GM21381 (cell line): ENCODE data around the gene CCDC13.

Experiments used
- ATAC-seq: cut with Tn5 transposase; IDR thresholded peaks from one replicate; pipeline ENCODE4 v1.9.1; 2021; ENCODE audit warnings: mild to moderate bottlenecking, moderate library complexity; ENCODE audit not compliant: unreplicated experiment

The CCDC13 gene

DNA sequence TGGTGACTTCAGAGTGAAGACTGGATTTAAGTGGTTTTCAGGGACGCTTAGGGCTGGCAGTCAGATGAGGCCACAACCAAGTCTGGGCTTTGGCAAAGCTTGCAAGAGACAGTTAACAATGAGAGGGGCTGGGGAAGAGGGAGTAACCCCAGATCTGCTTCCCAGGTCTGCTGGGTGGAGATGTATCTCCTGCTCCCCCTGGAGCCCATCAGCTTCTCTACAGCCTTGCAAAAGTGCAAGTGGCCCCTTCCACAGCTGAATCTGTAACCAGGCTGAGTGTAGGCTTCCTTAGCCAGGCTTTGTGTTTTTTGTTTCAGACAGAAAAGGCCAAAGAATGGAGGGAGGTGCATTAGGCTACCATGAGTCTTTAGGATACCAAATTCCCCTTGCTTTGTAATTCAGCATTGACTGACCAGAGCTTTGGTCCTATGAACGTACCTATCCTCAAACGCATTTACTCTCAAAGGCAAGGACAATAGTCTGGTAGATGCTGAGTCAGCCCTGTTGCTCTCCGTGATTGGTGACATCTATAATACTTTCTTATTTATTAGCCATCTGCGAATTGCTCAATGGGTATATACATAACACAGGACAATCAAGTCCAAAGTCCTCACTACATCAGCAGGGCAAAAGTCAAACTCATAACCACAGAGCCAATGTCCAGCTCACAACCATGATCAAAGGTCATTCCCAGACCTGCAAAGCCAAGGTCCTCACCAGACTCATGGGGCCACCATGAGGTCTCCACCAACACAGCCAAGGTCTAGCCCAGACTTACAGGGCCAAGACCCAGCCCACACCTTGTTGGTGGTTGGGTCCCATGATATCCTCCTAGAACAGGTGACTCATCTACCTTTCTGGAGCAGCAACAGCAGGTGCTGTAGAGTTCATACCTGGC is 17.1 kb downstream of the CCDC13 start:
- no peak for ATAC-seq

DNA sequence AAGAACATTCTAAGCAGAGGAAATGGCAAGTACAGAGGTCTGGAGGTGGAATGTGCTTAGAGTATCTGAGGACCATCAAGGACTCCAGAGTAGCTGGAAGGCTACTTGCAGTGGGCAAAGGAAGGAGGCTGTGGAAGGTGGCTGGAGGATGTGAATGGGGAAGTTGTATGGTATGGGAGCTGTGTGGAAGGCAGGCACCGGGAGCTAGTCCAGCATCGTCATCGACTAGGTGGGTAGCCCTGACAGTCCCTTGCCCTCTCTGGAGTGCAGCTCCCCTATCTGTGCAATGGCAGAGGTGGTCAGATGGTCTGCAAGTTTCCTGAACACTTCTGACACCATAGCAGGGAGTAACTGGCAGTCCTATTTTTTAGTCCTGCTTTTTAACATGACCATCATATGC is 19.3 kb downstream of the CCDC13 start:
- no peak for ATAC-seq

DNA sequence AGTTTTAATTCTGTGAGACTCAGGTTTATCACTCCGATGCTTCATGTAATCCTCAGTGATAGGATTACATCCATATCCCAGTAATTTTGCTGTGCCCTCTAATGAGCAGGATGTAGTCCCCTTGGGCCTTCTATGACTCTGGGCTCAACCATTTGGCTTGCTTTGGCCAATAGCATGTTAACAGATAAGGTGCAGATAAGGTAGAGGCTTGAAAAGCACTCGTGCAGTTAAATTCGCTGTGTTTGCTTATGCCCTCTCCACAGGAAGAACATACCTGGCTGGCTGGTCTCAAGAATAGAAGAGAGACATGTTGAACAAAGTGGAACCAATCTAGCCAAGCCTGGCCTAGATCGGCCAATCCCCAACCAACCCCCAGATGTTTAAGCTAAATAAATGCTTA is 20.1 kb downstream of the CCDC13 start:
- ATAC-seq, result no peak

DNA sequence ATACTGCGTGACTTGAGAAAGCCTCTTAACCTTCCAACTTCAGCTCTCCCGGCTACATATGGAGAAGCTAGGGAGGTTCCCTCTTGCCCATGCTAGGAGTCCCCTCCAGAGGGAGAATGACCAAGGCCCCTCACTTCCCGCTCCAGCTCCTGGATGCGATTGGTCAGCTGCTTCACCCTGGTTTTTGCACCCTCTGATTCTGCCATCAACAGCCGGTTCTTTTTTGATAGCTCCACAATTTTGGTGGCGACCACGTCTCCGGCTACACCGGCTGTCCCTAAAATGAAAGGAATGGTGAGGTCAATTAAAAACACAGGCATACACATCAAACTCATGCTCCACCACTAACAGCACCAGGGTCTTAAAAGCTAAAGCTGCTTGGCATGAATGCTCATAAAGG is 20.6 kb downstream of the CCDC13 start:
- no peak for ATAC-seq

DNA sequence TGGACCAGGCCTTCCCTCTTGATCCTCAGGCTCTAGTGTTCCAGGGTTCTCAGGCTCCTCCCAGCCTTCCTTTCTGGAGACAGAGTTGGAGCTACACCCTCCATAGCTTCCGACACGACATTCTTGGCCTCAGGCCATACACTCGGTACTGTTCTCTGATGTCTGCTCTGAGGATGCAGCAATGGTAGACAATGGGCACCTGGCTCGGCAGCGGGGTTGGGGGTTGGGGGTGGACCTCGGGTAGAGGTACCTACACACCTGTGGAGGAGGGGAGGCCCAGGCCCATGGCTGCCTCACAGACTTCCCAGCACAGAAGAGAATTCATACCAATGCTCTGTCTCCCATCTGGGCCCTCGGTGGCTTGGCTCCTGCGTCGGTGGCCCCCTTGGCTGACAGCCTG is 21.4 kb downstream of the CCDC13 start:
- ATAC-seq, result no peak

DNA sequence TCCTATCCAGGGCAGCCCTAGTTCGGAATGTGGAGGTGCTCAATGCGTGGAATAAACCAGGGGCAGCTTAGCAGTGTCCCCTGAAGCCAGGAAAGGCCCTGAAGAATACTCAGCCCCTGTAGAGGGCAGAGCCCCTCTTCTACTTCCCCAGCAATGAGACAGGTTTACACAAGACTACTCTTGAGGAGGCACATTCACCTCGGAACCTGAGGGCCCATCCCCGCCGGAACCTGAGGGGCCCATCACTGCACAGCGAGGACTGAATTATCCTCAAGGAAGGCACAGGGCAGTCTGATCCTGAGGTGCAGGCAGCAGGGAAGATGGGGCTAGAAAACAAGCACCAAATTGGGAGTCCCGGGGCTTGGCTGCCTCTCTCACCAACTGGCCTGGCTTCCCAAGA is 22.2 kb downstream of the CCDC13 start:
- no peak for ATAC-seq

DNA sequence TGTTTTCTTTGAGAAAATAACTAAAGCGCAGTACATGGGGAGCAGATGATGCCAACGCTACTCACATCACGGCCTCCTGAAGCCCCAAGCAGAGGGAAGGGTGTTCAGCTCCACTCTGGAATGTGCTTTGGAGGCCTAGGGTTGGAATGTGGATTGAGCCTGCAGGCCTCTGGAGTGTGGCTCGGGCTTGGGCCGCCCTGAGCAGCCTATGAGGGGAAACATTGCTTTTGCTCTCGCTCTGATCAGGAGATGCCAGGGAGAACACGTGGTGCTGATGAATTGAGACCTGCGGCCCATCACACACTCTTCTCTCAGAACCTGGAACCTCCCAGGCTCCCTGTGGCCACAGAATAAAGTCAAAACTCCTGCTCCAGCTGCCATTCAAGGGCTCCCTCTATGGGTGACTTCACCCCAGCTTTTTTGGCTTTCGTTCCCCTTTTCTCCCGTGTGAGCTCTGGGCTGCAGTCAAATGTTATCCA is 23.3 kb downstream of the CCDC13 start:
- ATAC-seq, result no peak

DNA sequence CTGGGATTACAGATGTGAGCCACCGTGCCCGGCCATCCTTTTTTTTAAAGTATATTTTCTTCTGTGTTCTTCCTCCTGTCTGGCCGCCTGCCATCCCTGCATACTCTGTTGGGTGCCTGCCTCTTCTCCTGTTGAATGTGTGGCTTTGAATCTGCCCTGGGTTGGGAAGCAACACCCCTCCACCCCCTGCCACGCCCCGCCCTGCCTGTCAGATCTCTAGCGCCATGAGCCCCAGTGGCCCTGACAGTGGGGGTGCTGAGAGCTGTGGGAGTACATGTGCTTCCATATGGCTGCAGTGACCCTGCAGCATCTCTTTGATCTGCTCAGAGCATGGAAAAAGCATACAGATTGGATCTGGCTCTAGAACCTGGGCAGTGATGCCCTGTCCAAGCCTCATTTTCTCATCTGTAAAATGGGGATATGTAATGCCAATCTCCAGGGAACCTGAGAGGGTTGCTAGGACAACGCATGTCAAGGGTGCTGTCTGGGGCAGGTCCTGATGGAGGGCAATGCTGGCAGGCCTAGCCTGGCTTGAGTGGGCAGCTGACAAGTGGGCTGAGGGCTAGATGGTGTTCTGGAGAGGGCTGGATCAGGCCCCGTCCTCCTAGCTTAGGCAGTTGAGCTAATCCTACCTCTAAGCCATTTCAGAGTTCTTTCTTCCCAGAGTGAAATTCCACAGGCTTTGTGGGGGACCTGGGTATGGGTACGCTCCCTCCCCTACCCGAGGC is 23.9 kb downstream of the CCDC13 start:
- no peak for ATAC-seq

DNA sequence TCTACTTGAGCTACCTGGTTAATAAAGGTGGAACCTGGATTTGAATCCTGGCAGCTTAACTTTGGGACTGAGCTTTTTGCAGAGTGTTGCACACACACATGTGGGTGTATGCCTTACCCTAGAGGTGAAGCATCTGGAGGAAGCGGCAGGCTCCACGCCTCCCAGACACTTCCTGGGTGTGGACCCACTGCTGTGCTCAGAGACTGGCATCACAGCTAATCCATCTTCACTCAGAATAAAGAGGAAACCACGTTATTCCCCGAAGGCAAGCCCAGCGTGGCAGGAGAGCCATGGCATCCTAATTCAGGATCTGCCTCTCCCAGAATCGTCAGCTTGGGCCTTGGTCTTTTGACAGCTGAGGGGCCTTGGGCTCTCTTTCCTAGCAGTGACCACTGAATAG is 25.5 kb downstream of the CCDC13 start:
- ATAC-seq, result no peak

DNA sequence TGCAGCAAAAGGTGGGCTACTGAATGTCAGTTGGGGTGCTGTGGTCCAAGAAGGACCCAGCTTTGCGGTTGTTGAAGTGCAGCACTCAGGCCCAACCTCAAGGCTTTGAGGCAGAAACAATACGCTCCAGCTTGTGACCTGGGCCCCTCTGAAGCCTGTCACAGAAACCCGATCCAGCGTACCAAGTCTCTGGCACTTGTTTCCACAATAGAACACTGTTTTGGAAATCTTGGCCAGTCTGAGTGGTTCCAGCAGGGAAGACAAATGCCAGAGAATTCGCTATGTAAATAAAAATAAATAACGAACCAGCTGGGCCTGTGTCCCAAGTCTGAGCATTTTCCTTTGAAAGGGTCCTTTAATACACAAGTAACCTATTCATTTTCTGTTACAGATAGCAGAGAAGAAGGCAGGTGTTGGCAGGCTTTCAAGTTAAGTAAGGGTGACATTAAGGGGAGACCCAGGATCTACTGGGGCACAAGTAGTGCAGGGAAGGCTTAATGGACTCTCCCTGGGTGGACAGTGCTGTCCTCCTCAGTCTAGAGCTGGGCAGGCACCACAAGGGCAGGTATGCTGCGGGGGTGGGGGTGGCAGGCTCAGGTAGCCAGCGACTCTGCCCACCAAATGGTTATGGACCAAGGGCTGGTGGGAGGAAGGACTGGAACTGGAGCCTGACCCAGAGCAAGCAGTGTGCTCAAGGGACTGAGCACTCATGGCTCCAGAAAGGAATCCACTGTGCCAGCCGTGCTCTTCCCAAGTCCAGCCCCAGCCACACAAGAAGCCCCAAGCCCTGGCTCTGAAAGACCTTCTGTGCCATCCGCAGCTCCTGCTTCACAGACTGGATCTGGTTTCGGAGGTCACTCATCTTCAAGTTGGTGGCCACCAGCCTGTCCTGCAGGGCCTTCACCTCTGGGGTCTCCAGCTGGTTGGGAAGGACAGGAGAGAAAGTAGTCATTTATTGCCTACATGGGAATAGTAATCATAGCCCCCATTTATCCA is 26.3 kb downstream of the CCDC13 start:
- ATAC-seq, result no peak

DNA sequence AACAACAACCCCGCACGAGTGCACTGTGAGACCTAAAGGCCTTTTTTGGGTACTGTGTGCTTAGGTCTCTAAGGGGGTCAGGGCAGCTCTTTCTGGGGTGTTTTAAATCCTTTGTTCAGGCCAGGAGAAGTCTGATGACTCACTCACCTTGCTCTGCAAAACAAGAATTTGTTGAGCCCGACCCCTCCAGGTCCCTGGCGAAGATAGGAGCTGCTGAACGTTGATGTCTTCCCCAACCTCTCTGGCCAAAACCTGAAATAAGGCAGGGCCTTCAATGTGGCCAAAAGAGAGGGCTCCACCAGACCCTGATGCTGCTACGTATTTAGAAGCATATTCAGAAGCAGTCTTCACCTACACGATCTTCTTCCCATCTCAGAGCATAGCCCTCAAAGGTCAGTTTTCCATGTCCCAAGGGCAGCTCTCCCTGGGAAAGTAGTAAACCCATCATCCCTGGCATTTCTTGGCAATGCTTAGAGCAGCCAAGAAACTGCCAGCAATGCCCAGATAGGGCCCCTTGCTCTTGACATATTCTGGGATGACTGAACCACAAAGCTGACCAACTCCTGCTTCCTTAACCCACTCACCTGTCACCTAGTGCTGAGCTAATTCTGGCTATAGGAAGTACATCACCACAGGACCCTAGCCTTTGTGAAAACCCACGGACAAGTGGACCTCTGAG is 27.1 kb downstream of the CCDC13 start:
- ATAC-seq, result no peak

DNA sequence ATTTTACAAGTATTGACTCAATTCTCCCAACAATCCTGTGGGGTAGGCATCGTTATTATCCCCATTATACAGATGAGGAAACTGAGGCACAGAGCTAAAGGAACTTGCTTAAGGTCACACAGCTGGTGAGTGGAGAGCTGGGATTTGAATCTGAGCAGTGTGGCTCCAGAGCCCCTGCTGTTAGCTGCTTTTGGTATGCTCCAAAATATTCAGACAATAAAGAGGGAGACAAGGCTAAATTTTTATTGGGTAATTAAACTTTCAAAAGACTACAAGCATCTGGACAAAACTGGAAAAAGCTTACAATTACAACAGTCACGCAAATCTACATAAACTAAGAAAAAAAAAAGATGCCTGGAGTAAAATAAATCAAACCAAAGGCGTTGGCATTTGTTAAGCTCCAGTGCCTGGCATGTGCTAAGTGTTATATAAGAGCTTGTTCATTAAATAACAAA is 27.7 kb downstream of the CCDC13 start:
- no peak for ATAC-seq

DNA sequence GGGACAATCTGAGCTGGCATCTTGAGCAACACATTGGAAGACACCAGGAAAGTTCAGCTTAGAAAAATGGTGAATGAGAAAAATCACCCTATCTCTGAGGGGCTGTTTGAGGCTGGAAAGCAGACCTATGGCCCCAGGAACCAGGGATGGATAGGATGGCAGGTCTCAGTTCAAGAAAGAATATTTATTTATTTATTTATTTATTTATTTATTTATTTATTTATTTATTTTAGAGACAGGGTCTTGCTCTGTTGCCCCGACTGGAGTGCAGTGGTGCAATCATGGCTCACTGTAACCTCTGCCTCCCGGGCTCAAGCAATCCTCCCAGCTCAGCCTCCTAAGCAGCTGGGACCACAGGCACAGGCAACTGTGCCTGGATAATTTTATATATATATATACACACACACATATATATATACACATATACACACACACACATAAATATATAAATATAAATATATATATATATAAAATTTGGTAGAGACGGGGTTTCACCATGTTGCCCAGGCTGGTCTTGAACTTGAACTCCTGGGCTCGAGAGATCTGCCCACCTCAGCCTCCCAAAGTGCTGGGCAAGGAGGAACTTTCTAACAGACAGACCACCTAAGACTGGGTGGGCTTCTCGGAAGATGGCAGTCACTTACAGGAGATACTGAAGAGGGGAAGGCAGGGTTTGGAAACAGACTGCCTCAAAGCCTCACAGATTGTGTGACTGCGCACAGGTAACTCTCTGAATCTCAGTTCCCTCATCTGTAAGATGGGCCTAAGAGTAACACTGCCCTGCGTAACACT is 29.7 kb downstream of the CCDC13 start:
- no peak for ATAC-seq

DNA sequence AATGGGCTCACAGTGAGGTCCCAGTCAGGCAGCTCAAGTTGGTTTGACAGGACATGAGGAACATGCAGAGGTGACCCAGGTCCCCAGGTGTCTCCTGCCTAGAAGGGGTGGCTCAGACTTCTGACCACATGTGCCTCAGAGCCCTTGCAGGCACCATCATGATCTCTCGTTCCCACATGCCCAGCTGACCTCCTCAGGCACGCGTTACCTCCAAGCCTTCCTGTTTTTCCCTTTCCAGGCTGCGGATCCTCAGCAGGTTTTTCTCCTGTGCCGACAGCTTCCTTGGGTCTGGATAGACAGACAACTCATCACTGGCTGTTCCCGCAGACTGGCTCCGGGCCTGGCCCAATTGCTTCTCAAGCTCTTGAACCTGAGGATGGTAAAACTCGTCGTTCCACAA is 30.4 kb downstream of the CCDC13 start:
- no peak for ATAC-seq

DNA sequence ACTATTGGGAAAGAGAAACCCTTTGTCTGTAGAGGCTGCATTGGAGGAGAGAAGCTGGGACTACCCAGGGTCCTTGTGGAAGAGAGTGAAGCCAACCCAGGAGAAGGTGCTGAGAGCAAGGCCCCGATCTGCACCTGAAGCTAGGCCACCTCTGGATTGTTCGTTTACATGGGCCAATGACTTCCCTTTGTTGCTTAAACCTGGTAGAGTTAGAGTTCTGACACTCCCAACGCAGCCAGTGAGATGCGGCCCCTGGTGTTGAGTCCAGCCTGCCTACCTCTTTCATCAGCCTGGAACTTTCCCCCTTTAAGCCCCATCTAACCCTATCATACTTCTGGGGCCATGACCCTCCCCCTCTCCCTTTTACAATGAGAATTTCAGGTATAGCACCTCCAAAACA is 30.8 kb downstream of the CCDC13 start:
- ATAC-seq, result no peak

DNA sequence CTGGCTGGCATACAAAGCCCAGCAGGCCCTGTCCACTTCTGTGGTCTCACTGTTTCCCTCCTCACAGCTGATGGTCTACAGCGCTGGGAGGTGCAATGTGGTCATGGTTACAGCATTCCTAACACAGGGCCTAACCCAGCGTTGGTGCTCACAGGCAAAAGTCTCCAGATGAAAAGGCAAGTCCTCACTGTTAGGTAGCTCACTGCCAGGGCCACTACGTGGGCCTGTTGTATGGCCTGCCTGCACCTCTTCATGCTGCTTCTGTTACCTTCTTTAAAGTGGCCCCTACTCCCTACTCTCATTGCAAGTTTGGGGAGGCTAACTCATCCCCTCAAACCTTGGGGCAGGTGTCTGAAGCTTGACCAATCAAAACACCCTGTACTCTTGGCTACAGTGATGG is 31.3 kb downstream of the CCDC13 start:
- no peak for ATAC-seq

DNA sequence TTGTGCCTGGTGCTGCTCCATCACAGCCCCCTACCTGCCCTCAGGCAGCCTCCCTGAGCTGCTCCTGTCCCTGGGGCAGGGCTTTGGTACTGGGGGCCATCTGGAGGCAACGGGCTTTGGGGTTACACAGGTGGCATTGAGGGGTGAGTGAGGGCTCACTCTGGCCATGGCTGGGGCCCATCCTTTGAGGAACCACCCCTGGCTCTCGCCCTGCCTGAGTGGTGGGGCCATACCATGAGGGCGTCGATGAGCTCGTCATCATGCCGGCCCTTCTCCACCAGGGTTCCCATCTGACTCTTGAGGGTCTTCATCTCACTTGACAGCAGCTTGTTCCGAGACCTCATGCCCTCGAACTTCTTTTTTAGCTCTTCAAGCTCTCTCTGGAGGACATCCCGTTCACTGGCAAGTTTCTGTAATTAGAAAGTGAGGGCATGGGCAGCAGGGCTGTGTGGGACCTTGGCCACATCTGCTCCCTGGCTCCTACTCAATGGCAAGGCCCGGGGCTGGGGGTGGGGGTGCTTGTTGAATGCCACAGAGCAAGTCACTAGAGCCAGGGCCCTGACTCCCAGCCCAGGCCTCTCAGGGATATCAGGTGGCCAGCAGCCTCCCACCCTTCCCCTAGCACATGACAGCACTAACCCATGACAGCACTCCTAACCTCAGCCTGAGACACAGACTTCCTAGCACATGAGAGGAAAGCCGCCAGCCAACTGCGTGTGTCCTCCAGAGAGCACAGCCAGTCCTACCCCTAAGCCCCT is 33.5 kb downstream of the CCDC13 start:
- no peak for ATAC-seq

DNA sequence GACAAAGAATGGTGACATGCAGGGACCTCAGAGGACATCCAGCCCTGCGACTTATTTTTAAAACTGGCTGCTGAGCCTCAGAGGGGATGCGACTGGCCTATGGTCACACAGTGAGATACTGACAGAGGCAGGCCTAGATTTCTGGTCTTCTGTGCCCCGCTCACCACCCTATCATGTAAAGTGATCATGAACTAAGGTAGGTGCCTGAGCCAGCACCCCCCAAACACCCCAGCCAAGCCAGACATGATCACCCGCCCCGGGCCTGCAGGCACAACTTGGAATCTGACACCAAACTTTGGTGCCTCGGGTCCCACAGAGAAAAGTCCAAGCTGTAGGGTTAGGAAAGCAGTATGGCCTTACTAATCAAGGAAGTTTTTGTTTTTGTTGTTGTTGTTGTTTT is 36.5 kb downstream of the CCDC13 start:
- ATAC-seq, result no peak

DNA sequence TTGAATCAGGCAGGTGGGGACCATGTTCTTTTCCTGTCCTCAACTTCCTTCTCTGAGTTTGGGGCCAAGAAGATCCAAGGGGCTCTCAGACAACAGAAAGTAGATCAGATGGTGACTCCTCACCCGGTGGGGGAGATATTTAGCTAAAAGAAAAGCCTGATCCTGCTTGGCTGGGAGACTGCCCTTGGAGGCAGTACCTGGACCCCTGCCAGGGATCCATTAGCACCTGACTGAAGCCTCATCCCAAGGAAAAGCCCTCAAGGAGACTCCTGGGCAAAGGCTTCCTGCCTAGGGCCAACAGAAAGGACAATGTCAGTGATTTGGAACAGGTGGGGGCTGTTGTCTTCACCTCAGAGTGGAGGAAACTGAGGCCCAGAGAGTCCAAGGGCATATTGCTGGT is 37.0 kb downstream of the CCDC13 start:
- ATAC-seq, result no peak
